HL-60/S4 treated with phorbol 12-myristate 13-acetate at 8.2 ng/mL for 4 days and 3 days (cell line): ENCODE measurements around the gene OTULINL.

Experiments
- in situ Hi-C: fragments of 300-500 bp; cut with MboI; formaldehyde crosslinking; loops from 2 replicates; pipeline ENCODE4 v1.15.0; 2022; ENCODE audit warnings: low sequenced_read_pairs

Gene OTULINL

DNA sequence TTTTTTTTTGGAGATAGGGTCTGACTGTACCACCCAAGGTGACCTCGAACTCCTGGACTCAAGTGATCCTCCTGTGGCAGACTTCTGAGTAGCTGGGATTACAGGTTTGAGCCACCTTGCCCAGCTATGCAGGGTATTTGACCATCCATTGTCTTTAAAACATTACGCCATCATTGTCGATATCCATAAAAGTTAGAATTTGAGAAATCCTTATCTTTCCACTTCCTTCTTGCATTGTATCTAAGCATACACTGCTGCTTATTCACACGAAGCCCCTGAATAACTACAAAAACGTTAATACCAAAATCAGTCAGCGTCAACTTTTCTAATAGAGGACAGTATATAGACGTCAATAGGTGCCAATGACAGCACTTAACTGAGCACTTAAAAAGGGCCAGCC is 5.4 kb upstream of the OTULINL start:
- in situ Hi-C loops, result no loop called here

DNA sequence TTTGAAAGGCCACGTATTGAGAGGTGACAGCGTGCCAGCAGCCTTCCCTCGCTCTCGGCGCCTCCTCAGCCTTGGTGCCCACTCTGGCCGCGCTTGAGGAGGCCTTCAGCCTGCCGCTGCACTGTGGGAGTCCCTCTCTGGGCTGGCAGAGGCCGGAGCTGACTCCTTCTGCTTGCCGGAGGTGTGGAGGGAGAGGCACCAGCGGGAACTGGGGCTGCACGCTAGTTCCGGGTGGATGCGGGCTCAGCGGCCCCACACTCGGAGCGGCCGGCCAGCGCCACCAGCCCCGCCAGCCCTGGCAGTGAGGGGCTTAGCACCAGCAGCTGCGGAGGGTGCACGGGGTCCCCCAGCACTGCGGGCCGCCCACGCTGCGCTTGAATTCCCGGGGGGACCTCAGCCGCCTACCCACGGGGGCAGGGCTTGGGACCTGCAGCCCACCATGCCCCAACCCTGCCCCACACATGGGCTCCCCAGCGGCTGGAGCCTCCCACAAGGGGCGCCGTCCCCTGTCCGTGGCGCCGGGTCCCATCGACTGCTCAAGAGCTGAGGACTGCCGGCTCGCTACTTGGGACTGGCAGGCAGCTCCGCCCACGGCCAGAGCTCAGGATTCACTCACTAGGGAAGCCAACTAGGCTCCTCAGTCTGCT is 4.4 kb upstream of the OTULINL start:
- in situ Hi-C loops, result no loop called here

DNA sequence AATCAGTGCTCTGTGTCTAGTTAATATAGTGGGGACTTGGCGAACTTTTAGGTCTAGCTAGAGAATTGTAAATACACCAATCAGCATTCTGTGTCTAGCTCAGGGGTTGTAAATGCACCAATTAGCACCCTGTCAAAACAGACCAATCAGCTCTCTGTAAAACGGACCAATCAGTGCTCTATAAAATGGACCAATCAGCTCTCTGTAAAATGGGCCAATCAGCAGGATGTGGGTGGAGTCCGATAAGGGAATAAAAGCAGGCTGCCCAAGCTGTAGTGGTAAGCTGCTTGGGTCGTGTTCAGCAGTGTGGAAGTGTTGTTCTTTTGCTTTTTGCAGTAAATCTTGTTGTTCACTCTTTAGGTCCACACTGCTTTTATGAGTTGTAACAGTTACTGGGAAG is 3.6 kb upstream of the OTULINL start:
- in situ Hi-C loops, result no loop called here

GRCh38 chr5:14579246-14579645 is 2.3 kb upstream of the OTULINL start:
- in situ Hi-C loops, result no loop called here

DNA sequence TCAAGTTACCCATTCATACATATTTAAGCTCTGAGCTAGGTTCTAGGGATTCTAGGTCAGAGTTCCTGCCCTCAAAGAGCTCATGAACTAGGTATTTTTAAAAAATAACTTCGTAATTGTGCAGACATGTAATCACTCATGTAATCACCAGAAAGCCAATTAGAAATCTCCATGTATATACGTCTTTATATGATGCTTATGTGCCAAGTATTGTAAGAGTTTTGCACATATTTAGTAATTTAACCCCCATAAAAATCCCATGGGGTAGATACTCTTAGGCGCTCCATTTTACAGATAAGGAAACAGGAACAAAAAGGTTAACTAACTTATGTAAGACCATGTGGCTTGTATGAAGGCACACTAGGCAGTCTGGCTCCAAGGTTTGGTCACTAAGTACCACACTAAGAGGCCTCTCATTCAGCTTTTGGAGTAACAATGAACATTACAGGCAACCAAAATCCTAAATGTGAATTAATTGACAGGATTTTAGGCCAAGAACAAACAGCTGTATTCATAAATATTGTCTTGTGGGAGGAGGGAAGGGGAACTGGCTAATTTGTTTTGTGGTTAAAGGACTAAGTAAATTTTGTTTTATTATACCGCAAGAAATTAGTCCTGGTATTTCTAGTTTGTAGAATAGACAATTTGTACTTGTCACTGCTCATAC is 1.7 kb upstream of the OTULINL start:
- in situ Hi-C loops, result no loop called here

DNA sequence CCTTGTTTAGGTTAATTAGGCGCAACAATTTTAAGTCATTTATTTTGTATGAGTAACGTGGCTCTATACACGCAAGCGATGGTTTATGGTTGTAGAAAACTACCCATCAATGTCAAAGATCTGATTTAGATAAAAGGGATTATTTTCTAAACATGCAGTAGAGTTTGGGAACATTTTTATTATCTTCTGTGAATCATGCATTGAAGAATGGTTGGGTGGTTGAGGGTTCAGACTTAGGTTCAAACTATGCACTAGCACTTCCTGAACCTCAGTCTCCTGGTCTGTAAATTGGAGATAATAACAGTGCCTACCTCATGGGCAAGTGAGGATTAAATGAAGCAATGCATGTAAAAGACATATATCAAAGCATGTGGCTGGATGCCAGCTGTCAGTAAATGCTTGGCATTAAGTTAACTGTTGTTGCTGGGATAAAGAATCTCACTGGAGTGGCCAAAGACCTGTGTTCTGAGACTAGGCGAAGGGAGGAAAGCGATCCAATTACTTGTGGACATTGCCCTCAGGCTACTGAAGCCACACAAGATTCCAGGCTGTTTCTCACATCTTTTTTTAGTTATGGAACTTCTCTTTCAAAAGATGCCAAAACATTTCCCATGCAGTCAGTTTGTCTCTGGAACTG is 1.1 kb upstream of the OTULINL start:
- in situ Hi-C loops, result no loop called here

- in situ Hi-C loops, result no loop called here
These were observed 552 bp downstream of the OTULINL start for GRCh38 chr5:14581891-14582796.

GRCh38 chr5:14582797-14583137 is 1.2 kb downstream of the OTULINL start:
- in situ Hi-C loops, result no loop called here

- in situ Hi-C loops, result no loop called here
These were observed 3.3 kb downstream of the OTULINL start for GRCh38 chr5:14584848-14585247.

- in situ Hi-C loops, result no loop called here
These were observed 5.6 kb downstream of the OTULINL start for GRCh38 chr5:14587150-14587549.

DNA sequence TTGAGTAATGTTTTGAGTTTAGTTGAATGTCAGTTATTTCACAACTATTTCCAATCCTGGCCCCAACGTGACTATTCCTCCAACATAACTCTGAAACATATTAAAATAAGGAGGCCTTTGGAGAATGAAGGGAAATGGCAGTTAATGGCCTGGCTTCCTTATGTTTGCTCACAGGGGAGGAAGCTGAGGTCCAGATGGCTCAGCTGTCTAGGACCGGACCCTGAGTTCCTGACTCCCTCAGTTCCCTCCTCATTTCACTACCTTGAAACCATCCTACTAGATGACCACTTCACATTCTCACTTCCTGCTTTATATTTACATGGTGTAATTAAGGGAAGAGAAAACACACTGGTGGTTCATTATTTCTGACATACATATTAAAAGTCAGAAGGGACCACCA is 6.6 kb downstream of the OTULINL start:
- in situ Hi-C loops, result no loop called here

DNA sequence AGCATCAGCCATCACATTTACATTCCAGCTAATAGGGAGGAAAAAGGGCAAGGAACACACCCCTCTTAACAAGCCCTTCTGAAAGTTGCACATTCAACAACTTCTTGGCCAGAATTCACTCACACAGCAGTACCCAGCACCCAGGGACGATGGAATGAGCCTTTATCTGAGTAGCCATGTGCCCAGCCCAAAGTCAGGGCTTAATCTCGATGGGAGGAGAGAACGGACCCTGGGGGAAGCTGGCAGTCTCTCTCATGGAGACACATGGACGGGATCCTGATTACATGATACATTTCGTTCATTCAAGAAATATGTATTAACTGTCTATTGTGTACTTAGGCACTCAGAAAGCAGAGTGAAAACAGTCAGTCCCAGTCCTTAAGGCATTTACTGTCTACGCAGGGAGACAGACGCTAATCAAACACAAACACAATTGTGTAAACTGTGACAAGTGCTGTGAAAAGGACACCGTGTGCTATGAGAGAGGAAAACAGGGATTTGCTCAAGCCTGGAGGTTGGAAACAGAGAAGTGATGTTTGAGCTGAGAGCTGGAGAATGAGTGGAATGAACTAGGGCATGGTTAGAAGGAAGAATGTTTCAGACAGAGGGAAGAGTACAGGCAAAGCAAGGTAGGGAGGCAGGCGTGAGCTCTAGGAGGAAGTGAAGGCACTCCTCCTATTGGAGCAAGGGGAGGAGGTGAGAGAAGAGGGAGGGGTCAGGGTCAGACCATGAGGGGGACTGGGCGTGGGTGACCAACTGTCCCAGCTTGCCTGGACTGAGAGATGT is 7.4 kb downstream of the OTULINL start:
- in situ Hi-C loops, result no loop called here

DNA sequence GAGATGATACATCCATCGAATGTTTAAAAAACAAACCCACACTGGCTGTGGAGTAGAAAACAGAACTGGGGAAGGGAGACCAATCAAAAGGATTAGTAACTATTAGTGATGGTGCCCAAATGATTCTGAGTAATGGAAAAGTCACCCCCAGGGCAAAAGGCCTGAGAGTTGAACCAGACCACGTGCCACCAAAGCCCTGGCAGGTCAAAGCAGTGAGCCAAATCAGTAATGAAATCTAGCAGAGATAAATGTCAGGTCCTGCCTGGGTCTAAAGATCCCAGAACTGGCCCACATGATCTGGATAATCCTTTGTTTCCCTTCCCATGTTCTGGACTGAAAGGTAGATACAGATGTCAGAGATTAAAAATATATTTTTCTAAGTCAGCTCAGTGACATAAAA is 9.4 kb downstream of the OTULINL start:
- in situ Hi-C loops, result no loop called here

DNA sequence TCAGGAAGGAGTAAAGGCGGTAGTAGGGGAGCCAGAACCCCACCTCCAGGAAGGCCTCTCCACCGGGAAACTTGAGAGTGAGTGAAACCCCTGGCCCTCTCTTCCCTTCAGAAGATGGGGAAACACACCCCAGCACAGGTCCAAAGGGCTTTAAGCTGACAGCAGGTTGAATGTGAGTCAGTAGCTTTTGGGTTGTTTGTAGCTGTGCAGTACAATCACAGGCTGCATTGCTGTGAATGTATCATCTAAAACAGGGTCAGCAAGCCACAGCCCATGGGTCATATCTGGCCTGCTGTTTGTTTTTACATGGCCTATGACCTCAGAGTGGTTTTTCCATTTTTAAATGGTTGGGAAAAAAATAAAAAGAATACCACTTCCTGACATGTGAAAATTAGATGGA is 10.0 kb downstream of the OTULINL start:
- in situ Hi-C loops, result no loop called here

- in situ Hi-C loops, result no loop called here
These were observed 11.9 kb downstream of the OTULINL start for GRCh38 chr5:14593326-14594021.

DNA sequence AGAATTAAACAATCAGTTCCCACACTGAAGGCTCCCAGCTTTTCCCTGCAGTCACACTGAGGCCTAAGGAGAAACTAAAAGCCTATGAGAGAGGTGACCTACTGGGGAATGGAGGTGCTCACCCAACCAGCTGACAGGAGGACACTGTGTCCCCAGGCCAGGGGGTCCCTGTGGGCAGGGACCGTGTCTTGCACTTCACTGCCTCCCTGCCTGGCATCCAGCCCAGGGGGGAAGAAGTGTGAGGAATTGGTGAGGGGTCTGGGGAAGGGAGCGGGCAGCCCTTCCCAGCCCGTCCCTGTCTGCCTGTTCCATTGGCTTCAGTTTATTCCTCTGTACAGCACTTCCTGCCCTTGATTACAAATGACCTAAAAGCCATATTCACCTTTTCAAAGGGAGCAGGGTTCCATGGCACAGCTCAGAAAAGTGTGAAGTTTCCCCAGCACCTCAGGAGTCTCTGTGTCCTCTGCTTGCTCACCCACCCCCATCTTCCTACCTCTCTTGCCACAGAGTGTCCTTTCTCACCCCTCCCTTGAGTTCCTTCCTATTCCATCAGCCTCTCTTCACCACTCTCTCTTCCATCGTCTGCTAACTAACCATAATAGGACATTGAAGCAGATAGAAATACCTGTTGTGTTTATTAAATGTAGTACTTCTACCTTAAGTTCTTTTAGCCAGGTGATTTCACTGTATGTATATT is 12.9 kb downstream of the OTULINL start:
- in situ Hi-C loops, result no loop called here

GRCh38 chr5:14595189-14595588 is 13.6 kb downstream of the OTULINL start:
- in situ Hi-C loops, result no loop called here

DNA sequence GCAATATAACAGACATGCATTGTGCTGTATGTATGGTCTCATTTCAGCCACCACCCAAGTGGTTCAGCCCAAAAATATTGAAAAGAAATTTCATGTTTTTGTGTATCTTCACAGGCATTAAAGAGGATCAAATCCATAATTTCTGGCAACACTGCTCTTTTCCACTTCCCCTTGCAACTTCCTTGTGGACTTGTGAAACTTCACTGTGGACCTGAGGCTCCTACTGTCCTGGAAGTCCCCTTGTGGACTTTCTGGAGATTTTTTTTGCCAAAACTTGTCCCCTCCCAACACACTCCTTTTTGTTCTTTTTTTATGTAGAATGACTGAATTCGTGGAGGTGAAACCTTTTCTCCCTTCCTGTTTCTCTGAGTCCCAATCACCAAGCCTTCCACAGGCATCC is 14.3 kb downstream of the OTULINL start:
- in situ Hi-C loops, result no loop called here

DNA sequence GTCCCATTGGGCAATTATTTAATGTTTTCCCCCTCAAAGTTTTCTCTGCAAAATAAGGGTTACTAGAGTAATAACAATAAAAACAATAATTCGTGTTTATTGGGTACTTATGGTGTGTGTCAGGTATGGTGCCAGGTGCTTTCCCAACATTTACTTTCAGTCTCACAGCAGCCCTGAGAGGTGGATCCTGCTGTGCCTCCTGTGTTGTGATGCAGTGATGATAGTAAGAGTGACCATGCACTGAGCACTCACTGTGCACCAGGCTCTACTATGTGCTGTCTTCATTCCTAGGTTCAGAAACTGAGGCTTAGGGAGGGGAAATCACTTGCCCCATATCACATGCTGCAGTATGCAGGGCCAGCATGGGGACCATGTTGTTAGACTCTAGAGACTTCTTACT is 15.5 kb downstream of the OTULINL start:
- in situ Hi-C loops, result no loop called here

DNA sequence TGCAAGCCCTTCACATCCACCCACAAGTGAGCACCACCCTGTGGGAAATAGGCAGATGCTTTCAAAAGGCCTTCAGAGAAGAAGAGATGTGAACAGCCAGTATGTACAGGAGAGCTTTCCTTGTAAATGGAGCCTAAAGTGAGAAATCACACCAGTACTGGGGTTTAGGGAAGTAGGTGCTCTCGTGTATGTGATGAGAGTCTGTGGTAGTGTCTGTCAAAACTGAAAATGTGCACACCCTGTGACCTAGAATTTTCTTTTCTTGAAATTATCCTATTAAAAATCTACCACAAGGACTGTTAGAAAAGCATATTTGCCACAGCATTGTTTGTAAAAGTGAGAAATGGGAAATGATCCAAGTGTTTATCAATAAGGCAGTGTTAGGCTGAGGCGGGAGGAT is 16.6 kb downstream of the OTULINL start:
- in situ Hi-C loops, result no loop called here
